Adrenal gland (tissue), 5 donors: ENCODE data around the gene OSM.

ENCODE experiments used
- CTCF ChIP-seq, 6 experiments: fragments of 450-650 bp in 4 of 6; fragments of 200-600 bp in 2 of 6; sonication (generic) in 1 of 6; IDR thresholded peaks; 1 replicate in 5 of 6; 2 replicates in 1 of 6; pipeline versions ENCODE4 v1.5.1 to v1.8.0; 2016 to 2021; ENCODE audit warnings: antibody characterized with exemption in 6 of 6, mild to moderate bottlenecking in 2 of 6, moderate library complexity in 1 of 6
- POLR2A ChIP-seq, 2 donors: fragments of 450-650 bp; IDR thresholded peaks; one replicate each; pipeline ENCODE4 v1.6.1; 2017; ENCODE audit warnings: antibody characterized with exemption in 2 of 2, mild to moderate bottlenecking in 2 of 2, moderate library complexity in 1 of 2
- donor health status: DM: no; HTN: no; CAD: no.

- TF ChIP-seq CTCF (IDR thresholded peaks at IDR 0.05) (no peak), POLR2A (IDR thresholded peaks at IDR 0.05) (peak in 1 of 2 donors; percentile 60)
These were observed 38.9 kb upstream of the OSM start for GRCh38 chr22:30305519-30305905.
